ENCODE results near the gene RGS3.

DNA sequence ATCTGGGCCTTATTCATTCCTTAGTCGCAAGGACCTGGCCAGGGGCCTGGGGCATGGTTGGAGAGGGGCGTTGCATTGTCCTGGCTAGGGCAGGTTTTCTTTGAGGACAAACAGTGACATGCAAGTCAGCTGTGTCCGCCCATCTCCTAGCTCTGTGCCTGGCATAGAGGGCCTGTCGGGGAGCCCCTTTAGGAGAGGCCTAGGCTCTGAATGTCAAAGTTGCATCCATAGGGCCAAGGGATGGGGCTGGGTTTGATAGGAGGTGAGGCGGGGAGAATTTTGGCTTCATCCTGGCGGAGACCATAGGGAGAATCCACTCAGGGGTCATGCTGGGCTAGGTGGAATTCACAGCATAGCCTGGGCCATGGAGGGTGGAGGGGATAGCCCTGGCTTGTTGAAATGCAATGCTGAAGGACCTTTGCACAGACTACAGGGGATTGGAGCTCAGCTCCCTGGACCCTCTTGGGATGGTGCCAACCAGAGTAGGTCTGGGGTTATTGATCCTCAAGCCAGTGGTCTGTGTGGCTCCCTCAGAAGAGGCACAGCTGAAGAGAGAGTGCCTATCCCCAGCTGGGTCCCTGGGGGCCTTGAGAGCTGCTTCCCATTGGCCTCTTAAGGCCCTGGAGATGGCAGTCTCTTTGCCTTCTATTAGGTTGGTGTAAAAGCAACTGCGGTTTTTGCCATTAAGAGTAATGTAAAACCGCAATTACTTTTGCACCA lies 104.0 kb downstream of the RGS3 start:
- TF ChIP-seq, protein P1, sequence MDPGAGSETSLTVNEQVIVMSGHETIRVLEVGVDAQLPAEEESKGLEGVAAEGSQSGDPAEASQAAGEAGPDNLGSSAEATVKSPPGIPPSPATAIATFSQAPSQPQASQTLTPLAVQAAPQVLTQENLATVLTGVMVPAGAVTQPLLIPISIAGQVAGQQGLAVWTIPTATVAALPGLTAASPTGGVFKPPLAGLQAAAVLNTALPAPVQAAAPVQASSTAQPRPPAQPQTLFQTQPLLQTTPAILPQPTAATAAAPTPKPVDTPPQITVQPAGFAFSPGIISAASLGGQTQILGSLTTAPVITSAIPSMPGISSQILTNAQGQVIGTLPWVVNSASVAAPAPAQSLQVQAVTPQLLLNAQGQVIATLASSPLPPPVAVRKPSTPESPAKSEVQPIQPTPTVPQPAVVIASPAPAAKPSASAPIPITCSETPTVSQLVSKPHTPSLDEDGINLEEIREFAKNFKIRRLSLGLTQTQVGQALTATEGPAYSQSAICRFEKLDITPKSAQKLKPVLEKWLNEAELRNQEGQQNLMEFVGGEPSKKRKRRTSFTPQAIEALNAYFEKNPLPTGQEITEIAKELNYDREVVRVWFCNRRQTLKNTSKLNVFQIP (CRISPR knock-in tag; IDR thresholded peaks at IDR 0.05; ENCODE audit: borderline replicate concordance, low read depth): no peak
- TF ChIP-seq CSDC2 (CRISPR knock-in tag; IDR thresholded peaks at IDR 0.05) (no peak), SNAI2 (CRISPR knock-in tag; IDR thresholded peaks at IDR 0.05) (no peak), ZFP3 (CRISPR knock-in tag; IDR thresholded peaks at IDR 0.05) (no peak), ZFP30 (CRISPR knock-in tag; IDR thresholded peaks at IDR 0.05) (no peak), ISL1 (CRISPR knock-in tag; IDR thresholded peaks at IDR 0.05) (no peak)
- TF ChIP-seq, protein P2, sequence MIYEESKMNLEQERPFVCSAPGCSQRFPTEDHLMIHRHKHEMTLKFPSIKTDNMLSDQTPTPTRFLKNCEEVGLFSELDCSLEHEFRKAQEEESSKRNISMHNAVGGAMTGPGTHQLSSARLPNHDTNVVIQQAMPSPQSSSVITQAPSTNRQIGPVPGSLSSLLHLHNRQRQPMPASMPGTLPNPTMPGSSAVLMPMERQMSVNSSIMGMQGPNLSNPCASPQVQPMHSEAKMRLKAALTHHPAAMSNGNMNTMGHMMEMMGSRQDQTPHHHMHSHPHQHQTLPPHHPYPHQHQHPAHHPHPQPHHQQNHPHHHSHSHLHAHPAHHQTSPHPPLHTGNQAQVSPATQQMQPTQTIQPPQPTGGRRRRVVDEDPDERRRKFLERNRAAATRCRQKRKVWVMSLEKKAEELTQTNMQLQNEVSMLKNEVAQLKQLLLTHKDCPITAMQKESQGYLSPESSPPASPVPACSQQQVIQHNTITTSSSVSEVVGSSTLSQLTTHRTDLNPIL (CRISPR knock-in tag; IDR thresholded peaks at IDR 0.05; ENCODE audit: low read depth): no peak
